A673 (cell line): Measurements from ENCODE around the gene RBM12.
"Not testable (repeated sequence)": the region's sequence is repeated elsewhere in the genome, so short reads cannot be mapped to it uniquely, and the experiment has no call there.

Experiments used
- CTCF ChIP-seq: fragments of 300-800, 200-600 bp; sonication (generic); conservative IDR thresholded peaks from 2 replicates; pipeline ENCODE4 v1.5.1; 2017; ENCODE audit warnings: low read depth, mild to moderate bottlenecking, antibody characterized with exemption, low read length, moderate library complexity, mixed read lengths
- EZH2 ChIP-seq: fragments of 200-600 bp; sonication (generic); IDR thresholded peaks from 2 replicates; pipeline ENCODE4 v1.6.1; 2017; ENCODE audit warnings: borderline replicate concordance, low read depth, mild to moderate bottlenecking, mixed read lengths, antibody characterized with exemption, low read length; ENCODE audit not compliant: poor library complexity, severe bottlenecking

- not testable (repeated sequence) for TF ChIP-seq CTCF, EZH2
Measured at GRCh38 chr20:35706591-35707529, 42.2 kb upstream of the RBM12 start.
